GM19328 (cell line): ENCODE measurements around the gene FAM170B.

Experiments used
- ATAC-seq: cut with Tn5 transposase; IDR thresholded peaks from one replicate; pipeline ENCODE4 v1.9.1; 2021; ENCODE audit warnings: mild to moderate bottlenecking, moderate library complexity; ENCODE audit not compliant: unreplicated experiment

The FAM170B gene

DNA sequence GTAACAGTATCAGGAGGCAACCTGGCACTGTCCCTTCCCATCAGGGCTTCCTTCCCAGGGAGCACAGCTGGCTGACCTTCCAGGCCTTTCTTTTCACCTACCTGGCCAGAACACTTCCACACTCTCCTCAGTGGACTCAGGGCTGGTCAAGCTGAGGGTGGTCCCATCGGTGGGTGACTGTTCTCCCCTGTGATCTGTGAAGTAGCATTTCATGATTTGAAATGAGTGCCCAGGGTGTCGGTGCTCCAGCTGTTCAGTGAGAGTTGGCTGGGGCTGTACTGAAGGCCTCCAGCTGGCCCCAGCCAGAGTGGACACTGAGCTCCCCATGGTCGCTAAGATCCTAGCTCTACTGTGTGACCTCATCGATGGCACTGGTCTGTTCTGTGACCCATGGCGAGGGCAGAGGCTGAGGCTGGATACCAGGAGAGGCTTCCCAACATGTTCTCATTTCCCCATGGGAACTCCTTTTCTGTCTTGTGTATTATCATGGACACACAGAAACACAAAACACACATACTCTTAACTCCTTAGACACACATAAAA, at the start of gene FAM170B:
TSS of gene FAM170B (minus strand) at position 316 of the 543 bp plus-strand sequence. CDS start at position 213, 103 bp downstream.
- no peak for ATAC-seq

DNA sequence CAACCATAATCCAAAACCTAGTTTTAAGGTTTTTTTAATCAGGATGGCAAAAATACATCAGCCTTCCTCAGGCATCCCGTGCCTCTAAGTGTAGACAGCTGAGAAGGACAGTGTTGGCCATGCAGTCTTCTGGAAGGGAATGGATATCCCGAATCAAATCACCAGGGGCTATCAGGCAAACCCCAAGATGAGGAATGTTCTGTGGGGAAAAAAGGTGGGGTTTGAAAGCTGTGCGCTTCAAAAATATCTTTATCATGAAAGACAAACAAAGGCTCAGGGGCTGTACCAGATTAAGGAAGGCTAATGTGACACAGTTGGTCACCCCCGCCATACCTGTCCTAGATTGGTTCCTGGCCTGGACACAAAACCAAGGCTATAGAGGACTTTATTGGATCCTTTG, 49.0 kb upstream of the FAM170B start:
- ATAC-seq, result no peak

DNA sequence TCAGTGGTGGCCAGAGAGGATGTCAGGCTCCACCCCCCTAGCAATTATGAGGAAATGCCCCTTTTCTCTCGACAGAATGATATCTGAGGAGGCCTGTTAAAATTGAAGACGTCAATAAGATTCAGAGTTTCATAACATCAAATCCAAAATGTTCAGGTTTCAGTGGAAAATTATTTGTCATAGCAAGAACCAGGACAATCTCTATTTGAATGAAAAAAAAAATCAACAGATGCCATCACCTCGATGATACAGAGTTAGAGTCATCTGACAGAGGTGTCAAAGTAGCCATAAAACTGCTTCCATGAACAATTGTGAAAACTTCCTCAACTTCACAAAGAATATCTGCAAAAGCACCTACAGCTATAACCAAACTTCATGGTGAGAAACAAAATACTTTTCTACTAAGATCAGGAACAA, 46.6 kb upstream of the FAM170B start:
- no peak for ATAC-seq

DNA sequence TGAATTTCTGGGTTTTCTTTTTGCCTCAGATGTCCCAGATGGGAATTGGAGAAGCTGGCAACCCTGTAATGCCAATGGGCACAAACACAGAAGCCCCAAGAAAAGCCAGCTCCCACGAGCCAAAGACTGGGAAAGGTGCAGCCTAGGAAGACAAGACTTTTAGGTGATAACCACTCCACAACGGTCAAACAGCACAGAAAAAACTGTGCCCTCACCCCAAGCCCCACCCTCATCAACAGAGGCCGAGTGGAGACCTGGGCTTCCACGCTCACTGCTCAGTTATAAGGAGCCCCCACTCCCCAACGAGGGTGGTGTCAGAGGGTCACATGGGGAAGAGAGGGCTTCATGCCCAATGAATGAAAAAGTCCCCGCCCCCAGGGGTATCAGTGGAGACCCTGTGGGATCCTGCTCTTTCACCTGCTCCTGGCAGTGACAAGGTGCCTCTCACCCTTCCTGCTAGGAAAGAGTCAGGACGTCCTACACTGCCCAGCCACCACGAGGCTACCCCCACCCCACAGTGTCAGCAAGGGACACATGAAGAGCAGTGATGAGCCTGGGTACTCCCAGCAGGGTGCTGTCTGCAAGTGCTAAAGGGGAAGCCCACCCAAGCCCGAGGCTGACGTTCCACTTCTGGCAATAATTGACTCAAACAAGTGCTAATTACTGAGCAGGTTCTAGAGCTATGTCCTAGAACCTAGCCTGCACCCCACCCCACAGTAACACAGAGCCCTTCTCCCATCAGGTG, 46.0 kb upstream of the FAM170B start:
- no peak for ATAC-seq

GRCh38 chr10:49178489-49179471, 45.0 kb upstream of the FAM170B start:
- ATAC-seq, result no peak

DNA sequence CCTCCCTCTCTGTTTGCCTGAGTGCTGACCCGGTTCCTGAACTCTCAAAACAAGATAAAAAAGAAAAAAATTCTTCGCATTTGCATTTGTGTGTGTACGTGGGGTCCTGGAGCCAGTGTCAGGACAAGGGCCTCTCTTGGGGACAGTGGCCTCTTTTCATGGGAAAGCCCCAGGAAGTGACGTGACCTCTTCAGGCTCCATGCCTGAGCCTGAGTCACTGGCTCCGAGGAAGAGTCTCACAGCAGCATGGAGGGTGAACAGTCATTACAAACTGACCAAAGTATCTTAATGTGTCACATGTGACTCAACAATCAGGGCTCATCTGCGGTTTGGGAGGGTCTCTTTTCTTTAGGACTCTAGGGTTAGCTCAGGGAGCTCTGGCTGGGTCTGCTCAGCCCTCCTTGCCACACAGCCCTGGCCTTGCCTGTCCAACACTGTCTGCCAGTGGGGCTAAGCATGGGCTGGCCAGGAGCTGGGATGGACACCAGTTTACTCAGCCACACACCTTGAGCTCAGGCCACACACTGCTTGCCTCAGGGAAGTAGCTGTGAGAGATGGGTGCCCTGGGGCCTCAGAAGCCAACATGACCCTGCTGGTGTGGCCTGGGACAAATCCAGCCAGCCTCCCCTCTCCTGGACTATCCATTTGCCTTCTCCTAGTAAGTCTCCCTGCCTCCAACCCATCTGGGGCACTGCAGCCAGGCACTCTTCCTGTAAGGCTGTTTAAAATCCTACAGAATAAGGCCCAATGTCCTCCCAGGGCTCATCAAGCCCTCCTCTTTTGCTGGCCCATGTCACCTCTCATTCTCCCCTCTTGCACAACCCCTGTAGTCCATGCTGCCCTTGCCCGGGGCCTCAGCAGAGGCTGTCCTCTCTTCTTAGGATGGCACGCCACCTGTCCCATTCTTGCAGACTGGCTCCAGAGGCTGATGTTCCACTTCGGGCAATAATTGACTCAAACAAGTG, 43.9 kb upstream of the FAM170B start:
- ATAC-seq, result peak; percentile 69

DNA sequence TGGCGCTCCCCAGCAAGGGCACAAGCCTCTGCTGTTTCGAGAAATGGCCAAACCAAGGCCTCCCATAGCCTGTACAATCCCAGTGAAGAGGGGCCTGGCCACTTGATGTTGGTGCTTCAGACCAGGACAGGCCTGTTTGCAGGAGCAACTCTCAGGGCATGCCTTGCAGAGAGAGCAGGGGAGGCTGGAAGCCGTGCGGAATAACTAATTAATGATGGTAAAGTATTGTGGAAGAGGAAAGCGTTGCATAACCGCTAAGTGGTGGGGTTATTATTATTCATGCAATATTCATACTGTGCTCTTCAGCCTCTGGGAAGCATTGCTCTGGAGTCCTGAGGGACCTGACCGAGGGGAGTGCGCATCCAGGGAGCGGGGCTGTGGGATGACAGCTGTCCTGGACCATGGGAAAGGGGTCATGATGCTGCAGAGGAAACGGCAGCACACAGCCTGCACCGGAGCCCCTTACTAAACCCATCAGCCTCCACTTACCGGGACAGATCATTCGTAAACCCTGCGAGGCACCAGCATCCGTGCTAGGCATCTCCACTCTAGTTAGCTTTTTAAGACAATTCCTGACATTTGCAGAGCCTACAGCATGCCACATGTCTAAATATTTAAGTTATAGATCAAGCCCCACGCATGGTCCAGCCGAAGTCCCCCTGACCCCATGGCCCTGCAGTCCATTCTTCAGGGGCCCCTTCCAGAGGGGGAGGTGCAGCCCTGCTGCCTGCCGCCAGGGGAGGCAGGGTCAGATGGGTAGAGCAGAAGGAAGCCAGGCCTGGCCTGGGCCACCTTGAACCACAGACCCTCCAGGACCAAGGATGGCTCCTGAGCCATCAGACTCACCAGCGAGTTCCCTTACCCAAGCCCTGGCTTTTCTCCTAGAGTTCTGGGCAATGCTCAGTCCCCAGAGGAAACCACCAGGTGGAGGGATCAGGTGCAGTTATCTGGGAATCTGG, 42.8 kb upstream of the FAM170B start:
- no peak for ATAC-seq

DNA sequence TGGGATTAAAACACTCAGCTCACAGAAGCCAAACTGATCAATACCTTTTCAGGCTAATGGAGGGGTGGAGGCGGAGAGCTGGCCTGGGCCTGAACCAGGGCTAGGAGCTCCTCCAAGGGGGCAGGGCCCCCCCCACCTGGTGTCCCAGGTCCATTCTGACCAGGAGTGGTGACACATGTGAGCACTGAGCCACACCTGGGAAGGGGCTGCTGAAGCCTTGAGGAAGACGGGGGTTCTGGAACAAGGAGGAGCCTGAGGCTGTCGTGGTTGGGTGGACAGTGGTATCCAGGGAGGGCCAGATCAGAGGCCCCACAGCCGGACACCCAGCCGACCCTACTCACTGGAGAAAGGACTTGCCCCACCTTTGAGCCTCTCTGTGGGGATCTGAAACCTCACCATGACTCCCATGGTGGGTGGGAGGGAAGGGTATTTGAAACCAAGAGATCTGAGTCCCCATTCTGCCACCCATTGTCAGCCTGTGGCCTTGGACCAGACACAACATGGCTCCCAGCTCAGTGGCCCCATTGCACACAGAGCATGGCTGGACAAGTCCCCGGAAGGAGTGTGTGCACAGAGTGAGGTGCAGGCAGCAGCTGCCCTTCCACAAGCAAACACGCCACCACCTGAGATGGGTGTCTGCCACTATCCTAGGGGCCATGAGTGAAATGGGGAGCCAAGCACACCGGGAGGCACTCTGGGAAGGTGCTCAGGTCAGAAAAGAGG, 41.9 kb upstream of the FAM170B start:
- ATAC-seq, result no peak

- ATAC-seq, result no peak
These were observed 41.2 kb upstream of the FAM170B start for GRCh38 chr10:49174926-49175500.

DNA sequence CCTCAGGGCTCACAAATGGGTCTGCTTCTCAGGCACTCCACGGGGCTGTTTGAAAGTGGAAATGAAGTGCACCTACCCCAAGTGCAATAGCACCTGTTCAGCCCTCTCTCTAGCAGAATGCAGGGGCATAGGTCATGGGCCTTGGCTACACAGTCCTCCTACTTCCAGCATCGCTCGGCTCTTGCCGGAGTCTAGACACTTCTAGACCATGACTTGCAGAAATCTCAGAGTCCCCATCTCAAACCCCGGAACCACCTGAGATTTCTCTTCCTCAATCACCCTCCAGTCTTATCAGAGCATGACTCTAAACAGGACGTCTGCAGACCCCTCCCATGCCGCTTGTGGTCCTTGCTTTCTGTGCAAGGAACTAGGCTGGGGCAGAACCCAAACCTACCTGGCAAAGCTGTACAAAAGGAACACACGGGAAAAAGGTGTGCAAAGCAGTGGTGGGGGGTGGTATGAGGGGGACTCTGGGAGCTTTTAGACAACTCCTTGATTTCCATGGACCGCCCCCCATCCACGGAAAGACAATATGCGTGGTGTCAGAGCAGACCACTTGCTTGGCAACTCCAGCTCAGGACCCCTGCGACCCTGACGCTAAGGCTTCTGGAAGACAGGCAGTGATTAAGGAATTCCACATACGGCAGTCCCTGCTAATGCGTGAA, 40.6 kb upstream of the FAM170B start:
- no peak for ATAC-seq

DNA sequence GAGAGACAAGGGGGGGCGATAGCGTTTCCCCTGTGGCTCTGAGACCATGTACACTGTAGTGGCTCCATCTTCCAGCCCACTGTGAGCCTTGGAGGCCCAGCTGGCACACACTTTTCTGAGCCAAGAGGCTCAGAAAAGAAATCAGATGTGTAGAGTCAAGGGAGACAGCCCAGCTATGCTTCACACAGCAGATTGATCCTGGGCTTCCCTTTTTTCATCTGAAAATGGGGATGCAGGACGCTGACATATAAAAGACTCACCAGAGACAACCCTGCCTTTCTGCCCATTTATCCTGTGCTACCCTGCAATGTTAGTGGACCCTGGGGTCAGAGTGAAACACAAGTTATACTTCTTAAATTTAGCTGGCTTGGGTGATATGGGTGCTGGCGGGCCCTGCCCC, 40.0 kb upstream of the FAM170B start:
- ATAC-seq, result no peak

DNA sequence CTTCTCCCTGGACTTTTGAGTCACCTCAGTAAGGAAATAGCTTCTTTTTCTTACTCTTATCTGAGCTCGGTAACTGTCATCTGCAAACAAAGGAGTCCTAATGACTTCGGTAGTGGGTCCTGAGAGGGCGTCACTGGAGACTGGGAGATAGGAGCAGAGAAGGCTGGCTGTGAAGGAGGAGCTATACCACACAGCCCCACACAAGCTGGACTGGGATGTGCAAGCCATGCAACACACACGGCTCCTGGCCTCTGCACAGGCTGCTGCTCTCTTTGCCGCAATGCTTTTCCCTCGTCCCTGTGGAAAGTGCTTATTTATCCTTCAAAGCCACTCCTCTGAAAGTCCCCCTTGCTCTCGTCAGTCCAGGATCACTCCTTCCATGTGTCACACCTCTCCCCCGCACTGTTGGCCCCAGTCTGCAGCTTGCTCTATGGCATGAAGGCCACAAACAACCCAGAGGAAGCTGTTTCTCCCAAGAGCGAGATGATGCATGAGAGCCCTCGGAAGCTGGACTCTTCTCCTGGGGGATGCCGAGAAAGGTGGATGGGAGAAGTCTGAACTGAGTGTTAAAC, 39.5 kb upstream of the FAM170B start:
- ATAC-seq, result no peak

DNA sequence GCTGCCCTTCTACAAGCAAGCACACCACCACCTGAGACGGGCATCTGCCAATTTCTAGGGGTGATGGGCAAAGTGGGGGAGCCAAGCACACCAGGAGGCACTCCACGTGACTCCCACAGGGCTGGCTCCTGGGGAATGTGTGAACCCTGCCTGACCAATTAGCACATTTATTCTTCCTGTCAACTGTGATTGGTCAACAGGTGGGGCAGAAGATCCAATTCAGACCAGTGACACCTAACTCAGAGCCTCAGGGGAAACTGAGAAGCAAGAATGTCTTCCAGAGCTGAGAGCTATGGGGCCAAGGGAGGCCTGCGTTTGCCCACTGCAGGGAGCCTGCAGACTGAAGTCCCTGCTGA, 38.9 kb upstream of the FAM170B start:
- no peak for ATAC-seq

GRCh38 chr10:49172061-49172776, 38.4 kb upstream of the FAM170B start:
- no peak for ATAC-seq

DNA sequence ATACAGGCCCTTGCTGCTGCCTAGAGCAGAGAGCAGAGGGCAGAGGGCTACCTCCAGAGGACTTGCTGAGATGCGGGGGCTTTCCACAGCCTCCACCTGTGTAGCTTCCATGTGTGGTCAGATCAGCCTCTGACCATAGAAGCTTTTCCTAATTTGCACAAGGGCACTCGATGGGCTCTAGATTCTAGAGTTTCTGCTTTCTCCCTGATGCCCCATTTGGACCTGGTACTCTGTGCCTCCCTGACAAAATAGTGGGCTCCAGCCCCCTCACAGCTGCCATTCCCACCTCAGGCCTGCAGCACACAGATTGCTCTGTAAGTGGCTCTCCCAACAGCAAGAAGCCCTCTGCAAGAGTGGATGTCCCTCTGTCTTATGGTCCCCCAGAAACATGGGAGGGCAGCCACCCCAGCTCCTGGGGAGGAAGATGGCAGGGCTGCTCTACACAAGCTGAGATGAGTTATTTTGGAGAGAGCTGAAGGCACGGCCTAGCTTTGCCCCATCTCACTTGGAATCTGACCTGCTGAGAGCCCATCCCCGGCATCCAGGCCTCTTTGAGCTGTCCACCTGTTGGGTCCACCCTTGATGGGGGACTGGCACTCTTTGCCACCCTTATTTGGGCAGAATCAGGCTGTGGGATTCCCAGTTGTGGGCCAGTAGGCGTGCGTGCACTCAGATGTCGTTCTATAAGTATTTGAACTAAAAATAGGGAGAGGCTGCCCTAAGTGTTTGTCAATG, 37.7 kb upstream of the FAM170B start:
- no peak for ATAC-seq

- no peak for ATAC-seq
These were observed 37.0 kb upstream of the FAM170B start for GRCh38 chr10:49170632-49171325.
